Measurements from ENCODE around the gene TTC39B. TPM values are rescaled to one million over a fixed set of nuclear protein-coding genes. Genes with fewer than 3 reads are reported as not detected.

TTC39B gene
- total RNA-seq, 1 experiment from 2014 or later: 6.0 TPM

DNA sequence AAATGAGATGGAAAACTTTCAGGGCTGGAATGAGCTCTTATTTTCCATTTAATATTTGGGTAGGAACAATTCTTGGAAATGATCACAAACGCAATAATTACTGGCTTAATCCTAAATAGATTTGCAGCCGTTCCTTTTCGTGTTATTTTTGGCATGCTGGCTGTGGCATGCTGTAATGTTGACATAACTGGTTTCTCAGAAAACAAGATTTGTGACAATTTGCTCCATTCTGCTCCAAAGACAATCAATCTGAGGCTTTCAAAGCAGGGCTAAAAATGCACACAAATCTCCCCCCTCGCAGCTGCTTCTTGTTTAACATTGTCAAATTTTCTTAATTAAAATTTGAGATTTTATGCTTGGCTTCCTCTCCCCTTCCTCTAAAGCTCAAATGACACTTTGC, 151.2 kb downstream of the TTC39B start:
- CTCF ChIA-PET: no interaction called here
- intact Hi-C loops (cut with micrococcal nuclease; ENCODE audit: unreplicated experiment): no loop called here
- Mint-ChIP-seq H3K9me3 (ENCODE audit: low read depth, unreplicated experiment) (no peaks in the 10 kb centered on the region), H3K27me3 (ENCODE audit: unreplicated experiment) (no peaks in the 10 kb centered on the region), H3K4me1 (ENCODE audit: low read depth, unreplicated experiment) (no peaks in the 10 kb centered on the region), H3K36me3 (ENCODE audit: insufficient read depth, unreplicated experiment) (no peaks in the 10 kb centered on the region), H3K27ac (ENCODE audit: unreplicated experiment) (no peak overlapping the region), H3K4me3 (ENCODE audit: low read depth, unreplicated experiment) (no peak overlapping the region)
- TF ChIP-seq CTCF (IDR thresholded peaks at IDR 0.05; ENCODE audit: unreplicated experiment): no peak
- BruUV-seq (replicated peaks): no TSS peak
- no peak for DNase-seq

- intact Hi-C loops (cut with micrococcal nuclease; ENCODE audit: unreplicated experiment): no loop called here
- H3K36me3 Mint-ChIP-seq (ENCODE audit: insufficient read depth, unreplicated experiment): no peaks in the 10 kb centered on the region
Measured at GRCh38 chr9:15155323-15155722, 151.7 kb downstream of the TTC39B start.

GRCh38 chr9:15154677-15155076, 152.3 kb downstream of the TTC39B start:
- CTCF ChIA-PET: interaction anchor here (0.6 kb wide), 1 partner anchor 1626 kb away, joined by 3 read pairs; no protein-coding TSS in a partner anchor
- intact Hi-C loops (cut with micrococcal nuclease; ENCODE audit: unreplicated experiment): no loop called here
- no peak for DNase-seq
- TF ChIP-seq CTCF (IDR thresholded peaks at IDR 0.05; ENCODE audit: unreplicated experiment): no peak
- no TSS peak for BruUV-seq (replicated peaks)
- Mint-ChIP-seq H3K36me3 (ENCODE audit: insufficient read depth, unreplicated experiment) (no peaks in the 10 kb centered on the region), H3K27me3 (ENCODE audit: unreplicated experiment) (no peaks in the 10 kb centered on the region), H3K9me3 (ENCODE audit: low read depth, unreplicated experiment) (no peaks in the 10 kb centered on the region), H3K27ac (ENCODE audit: unreplicated experiment) (no peak overlapping the region), H3K4me3 (ENCODE audit: low read depth, unreplicated experiment) (no peak overlapping the region), H3K4me1 (ENCODE audit: low read depth, unreplicated experiment) (no peaks in the 10 kb centered on the region)

More at GRCh38 chr9:15155323-15155722, 151.7 kb downstream of the TTC39B start:
- TF ChIP-seq CTCF (IDR thresholded peaks at IDR 0.05; ENCODE audit: unreplicated experiment): no peak
- Mint-ChIP-seq H3K27me3 (ENCODE audit: unreplicated experiment) (no peaks in the 10 kb centered on the region), H3K27ac (ENCODE audit: unreplicated experiment) (no peak overlapping the region), H3K4me1 (ENCODE audit: low read depth, unreplicated experiment) (no peaks in the 10 kb centered on the region), H3K4me3 (ENCODE audit: low read depth, unreplicated experiment) (no peak overlapping the region), H3K9me3 (ENCODE audit: low read depth, unreplicated experiment) (no peaks in the 10 kb centered on the region)
- BruUV-seq (replicated peaks): no TSS peak
- DNase-seq: no peak
- CTCF ChIA-PET: interaction anchor here (0.6 kb wide), 1 partner anchor 1625 kb away, joined by 3 read pairs; no protein-coding TSS in a partner anchor

- BruUV-seq (replicated peaks): no TSS peak
- CTCF ChIA-PET: no interaction called here
Measured at GRCh38 chr9:15153961-15154360, 153.1 kb downstream of the TTC39B start.

More at GRCh38 chr9:15153961-15154360, 153.1 kb downstream of the TTC39B start:
- Mint-ChIP-seq H3K27ac (ENCODE audit: unreplicated experiment) (no peak overlapping the region), H3K4me1 (ENCODE audit: low read depth, unreplicated experiment) (no peaks in the 10 kb centered on the region), H3K9me3 (ENCODE audit: low read depth, unreplicated experiment) (no peaks in the 10 kb centered on the region), H3K4me3 (ENCODE audit: low read depth, unreplicated experiment) (no peak overlapping the region), H3K36me3 (ENCODE audit: insufficient read depth, unreplicated experiment) (no peaks in the 10 kb centered on the region), H3K27me3 (ENCODE audit: unreplicated experiment) (no peaks in the 10 kb centered on the region)
- no peak for DNase-seq
- intact Hi-C loops (cut with micrococcal nuclease; ENCODE audit: unreplicated experiment): no loop called here
- no peak for TF ChIP-seq CTCF (IDR thresholded peaks at IDR 0.05; ENCODE audit: unreplicated experiment)

Data from Calu3 (cell line).